HUES48 (cell line): ENCODE results near the gene RCAN2.

Source experiments
- H3K27ac ChIP-seq: one replicate; pipeline ENCODE4 v1.7.0; 2013; ENCODE audit warnings: low read depth, low read length, inconsistent platforms
- H3K27me3 ChIP-seq: 2 replicates; pipeline ENCODE4 v1.6.1; 2013; ENCODE audit warnings: mild to moderate bottlenecking, low read length; ENCODE audit not compliant: control insufficient read depth, insufficient read depth
- H3K36me3 ChIP-seq: 2 replicates; pipeline ENCODE4 v1.6.1; 2013; ENCODE audit warnings: low read length; ENCODE audit not compliant: control insufficient read depth, insufficient read depth
- H3K4me1 ChIP-seq: 2 replicates; pipeline ENCODE4 v1.6.1; 2013; ENCODE audit warnings: mild to moderate bottlenecking, low read length; ENCODE audit not compliant: control insufficient read depth, insufficient read depth
- H3K4me3 ChIP-seq: 2 replicates; pipeline ENCODE4 v1.5.1; 2013; ENCODE audit warnings: mild to moderate bottlenecking, low read depth, low read length
- H3K9ac ChIP-seq: 2 replicates; pipeline ENCODE4 v1.6.1; 2013; ENCODE audit warnings: mild to moderate bottlenecking, low read depth, low read length, moderate library complexity
- H3K9me3 ChIP-seq: 2 replicates; pipeline ENCODE4 v1.6.1; 2013; ENCODE audit warnings: low read length; ENCODE audit not compliant: control insufficient read depth, insufficient read depth

Gene RCAN2

DNA sequence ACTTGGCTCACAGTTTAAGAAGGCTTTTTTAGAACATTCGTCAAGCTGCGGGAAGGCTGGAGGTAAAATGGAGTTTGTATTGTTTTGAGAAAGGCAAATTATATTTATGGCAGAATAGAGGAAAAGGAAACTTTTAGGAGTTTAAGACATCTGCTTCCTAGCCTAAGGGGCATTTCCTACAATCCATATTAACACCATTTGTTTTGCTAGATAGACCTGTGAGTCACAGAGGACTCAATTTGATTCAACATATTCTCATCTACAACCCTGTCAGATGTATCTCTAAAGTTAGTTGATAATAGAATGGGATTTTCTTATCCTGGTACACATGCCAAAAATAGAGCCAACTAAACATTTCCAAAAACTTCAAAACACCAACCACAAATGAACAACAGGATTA, 35.0 kb downstream of the RCAN2 start:
- Histone ChIP-seq H3K36me3 (no peaks in the 10 kb centered on the region), H3K9me3 (no peaks in the 10 kb centered on the region), H3K9ac (no peak overlapping the region), H3K4me3 (no peak overlapping the region), H3K4me1 (no peaks in the 10 kb centered on the region), H3K27ac (no peak overlapping the region), H3K27me3 (no peaks in the 10 kb centered on the region)

DNA sequence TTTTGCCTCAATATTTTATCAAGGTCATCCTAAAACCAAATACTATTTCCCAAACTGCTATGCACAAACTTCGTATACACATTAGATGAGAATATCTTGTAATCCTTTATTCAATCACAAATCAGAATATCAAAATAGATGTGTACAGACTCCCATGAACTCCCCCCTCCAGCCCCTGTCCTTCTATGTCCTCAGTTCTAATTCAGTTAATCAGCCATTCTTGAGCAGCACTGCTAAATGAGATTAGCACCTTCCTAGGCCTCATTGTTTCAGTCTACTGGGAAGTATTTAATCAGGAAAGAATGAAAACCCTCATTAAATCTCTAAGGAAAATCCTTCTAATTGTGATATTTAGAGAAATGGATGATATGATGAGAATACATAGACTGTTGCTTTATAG, 36.6 kb downstream of the RCAN2 start:
- H3K9me3 ChIP-seq: no peaks in the 10 kb centered on the region
- no peaks in the 10 kb centered on the region for H3K27me3 ChIP-seq
- H3K27ac ChIP-seq: no peak overlapping the region
- no peaks in the 10 kb centered on the region for H3K4me1 ChIP-seq
- H3K9ac ChIP-seq: no peak overlapping the region
- H3K4me3 ChIP-seq: no peak overlapping the region
- H3K36me3 ChIP-seq: no peaks in the 10 kb centered on the region

DNA sequence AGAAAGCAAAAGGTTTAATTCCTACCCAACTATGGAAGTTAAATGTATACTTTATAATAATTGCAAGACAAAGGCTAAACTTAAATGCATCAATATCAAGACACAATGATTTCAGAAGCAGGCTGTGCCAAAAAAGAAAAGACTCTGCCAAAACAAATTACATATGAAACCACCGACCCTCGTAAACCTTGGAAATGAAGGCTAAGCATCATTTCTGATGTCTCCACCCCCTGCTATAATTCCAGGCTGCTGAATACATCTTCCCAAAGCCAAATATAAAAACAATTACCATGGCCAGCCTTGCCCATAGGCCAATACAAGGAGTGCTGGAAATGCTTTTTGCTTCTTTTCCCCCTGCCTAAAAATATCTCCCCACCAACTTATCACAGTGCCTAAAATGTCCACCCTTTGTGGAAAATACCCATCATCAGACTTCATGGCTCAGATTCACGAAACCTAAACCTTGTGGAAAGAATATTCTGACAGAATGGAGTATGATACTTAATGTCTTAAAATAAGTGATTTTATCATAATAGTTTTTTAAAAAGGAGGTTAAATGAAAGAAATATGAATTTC, 37.4 kb downstream of the RCAN2 start:
- Histone ChIP-seq H3K4me3 (no peak overlapping the region), H3K4me1 (no peaks in the 10 kb centered on the region), H3K36me3 (no peaks in the 10 kb centered on the region), H3K9ac (no peak overlapping the region), H3K9me3 (no peaks in the 10 kb centered on the region), H3K27me3 (no peaks in the 10 kb centered on the region), H3K27ac (no peak overlapping the region)

DNA sequence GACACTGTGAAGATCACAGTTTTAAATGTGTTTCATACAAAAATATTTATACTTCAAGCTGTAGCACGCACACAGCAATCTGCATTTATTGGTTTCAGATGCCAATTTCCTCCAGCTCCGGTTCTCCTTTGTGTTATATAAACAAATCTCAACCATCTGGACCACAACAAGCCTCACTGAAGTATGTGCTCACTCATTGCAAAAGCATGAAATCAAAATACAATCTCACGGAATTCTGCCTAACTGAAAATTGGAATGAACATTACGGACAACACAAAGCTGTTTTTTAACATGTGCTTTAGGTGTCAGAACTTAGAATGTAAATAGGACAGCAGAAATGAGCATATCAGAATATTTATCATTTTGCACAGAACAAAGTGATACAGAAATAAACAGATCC, 38.0 kb downstream of the RCAN2 start:
- Histone ChIP-seq H3K27ac (no peak overlapping the region), H3K9ac (no peak overlapping the region), H3K9me3 (no peaks in the 10 kb centered on the region), H3K36me3 (no peaks in the 10 kb centered on the region), H3K27me3 (no peaks in the 10 kb centered on the region), H3K4me1 (no peaks in the 10 kb centered on the region), H3K4me3 (no peak overlapping the region)

DNA sequence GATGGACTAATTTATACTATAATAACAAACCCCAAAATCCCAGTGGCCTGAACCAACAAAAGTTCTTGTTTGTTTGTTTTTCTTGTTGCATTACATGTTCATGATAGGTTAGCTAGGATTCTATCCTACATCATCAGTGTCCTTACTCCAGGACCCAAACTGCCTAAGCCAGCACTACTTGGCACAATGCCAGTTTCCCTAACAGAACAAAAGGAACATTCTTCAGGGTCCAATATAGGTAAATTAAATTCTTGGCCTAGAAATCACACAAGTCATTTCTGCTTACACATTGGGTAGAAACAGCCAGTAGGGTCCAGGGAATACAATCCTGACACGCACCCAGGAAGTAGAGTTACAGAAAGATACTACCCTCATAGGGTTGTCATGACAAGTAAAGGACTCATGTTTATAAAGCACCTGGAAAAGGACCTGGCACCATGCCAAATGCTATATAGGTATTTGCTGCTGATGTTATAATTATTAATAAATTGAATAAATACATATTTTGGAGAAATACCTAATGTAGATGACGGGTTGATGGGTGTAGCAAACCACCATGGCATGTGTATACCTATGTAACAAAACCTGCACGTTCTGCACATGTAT, 38.8 kb downstream of the RCAN2 start:
- Histone ChIP-seq H3K4me1 (no peaks in the 10 kb centered on the region), H3K27me3 (no peaks in the 10 kb centered on the region), H3K9ac (no peak overlapping the region), H3K9me3 (no peaks in the 10 kb centered on the region), H3K4me3 (no peak overlapping the region), H3K27ac (no peak overlapping the region), H3K36me3 (no peaks in the 10 kb centered on the region)

DNA sequence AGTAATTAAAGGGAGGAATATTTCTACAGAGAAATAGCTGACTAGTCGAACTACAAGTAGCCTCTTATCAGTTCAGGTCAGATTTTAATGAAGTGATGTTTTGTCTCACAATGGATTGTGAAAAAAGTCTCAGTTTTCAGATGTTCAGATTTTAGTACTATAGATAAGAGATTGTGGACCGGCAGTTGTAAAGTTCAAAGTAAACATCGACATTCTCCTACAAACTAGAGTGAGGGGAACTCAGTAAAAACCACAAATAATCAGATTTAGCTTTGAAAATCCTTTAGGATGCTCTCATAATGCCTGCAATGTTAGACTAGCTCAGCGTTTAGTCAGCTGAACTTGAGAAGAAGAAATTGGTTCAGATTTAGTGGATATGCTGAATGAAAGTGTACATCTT, 39.9 kb downstream of the RCAN2 start:
- Histone ChIP-seq H3K27ac (no peak overlapping the region), H3K4me1 (no peaks in the 10 kb centered on the region), H3K36me3 (no peaks in the 10 kb centered on the region)

DNA sequence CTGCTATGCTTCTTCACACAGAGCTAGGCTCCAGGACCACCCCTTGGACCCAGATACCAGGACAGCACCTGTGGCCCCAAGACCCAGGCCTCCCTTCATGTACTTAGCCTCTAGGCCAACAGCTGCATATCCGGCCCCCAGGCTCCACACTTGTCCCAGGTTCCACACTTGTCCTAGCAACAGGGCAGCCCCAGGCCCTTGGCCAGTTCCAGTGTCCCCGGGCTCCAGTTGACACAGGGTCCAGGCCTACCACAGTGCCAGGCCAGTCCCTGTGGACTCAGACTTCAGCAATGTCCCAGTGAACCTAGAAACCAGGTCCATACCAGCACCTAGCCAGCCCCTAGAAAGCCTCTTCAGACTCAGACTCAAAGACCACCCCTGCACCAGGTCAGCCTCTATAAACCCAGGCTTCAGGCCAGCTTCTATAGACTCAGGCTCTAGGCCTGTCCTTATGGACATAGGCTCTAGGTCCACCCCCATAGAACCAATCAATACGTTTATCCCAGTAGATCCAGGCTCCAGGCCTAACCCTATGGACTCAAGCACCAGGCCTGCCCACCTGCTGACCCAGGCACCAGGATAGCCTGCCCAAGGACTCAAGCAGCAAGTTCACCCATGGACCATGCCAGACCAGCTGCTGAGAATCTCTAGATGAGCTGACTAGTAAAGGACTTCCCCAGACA, 46.3 kb downstream of the RCAN2 start:
- H3K27ac ChIP-seq: no peak overlapping the region
- H3K9me3 ChIP-seq: peaks cover 8% of the 10 kb centered on the region; the same call in 1 of the 2 replicates
- H3K36me3 ChIP-seq: no peaks in the 10 kb centered on the region
- no peaks in the 10 kb centered on the region for H3K27me3 ChIP-seq
- H3K4me3 ChIP-seq: no peak overlapping the region
- no peaks in the 10 kb centered on the region for H3K4me1 ChIP-seq
- H3K9ac ChIP-seq: no peak overlapping the region

More for the DNA sequence above, 39.9 kb downstream of the RCAN2 start:
- Histone ChIP-seq H3K9ac (no peak overlapping the region), H3K9me3 (peaks cover 5% of the 10 kb centered on the region; the same call in 1 of the 2 replicates), H3K4me3 (no peak overlapping the region), H3K27me3 (no peaks in the 10 kb centered on the region)

DNA sequence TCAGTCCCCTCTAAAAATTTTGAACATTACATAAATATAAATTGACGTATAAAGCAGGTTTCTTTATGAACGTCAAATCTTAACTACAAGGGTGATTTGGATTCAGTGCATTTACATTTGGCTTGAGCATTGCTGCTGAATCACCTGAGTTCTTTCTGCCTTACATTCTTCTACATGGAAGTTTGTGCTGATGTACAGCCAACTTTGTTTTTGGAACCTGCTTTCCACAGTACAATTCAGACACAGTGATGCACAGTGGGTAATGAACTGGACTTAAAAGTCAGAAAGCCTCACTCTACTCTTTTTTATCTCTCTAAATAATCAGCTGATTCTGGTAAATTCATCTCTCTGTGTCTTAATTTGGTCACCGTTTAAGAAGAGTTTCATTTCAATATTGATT, 47.6 kb downstream of the RCAN2 start:
- H3K27ac ChIP-seq: no peak overlapping the region
- no peak overlapping the region for H3K4me3 ChIP-seq
- no peak overlapping the region for H3K9ac ChIP-seq
- H3K4me1 ChIP-seq: no peaks in the 10 kb centered on the region
- no peaks in the 10 kb centered on the region for H3K36me3 ChIP-seq
- no peaks in the 10 kb centered on the region for H3K27me3 ChIP-seq
- peaks cover 8% of the 10 kb centered on the region; the same call in 1 of the 2 replicates for H3K9me3 ChIP-seq

DNA sequence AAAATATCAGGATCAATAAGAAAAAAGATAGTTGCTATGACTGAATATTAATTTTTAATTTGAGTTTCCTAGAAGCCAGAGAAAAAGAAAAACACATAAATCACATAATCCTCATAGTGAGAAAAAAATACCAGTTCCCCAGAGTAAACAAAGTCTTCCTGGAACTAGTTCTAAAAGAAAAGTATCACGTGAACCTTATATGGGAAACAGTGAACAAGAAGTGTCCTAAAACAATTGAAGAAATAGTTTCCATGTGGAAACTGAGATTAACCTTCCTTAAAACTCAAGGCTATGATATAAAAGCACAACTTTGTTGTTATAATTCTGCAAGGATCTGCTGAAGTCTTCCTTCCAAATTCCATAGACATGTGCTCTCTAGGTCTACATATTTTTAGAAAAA, 50.6 kb downstream of the RCAN2 start:
- H3K27me3 ChIP-seq: no peaks in the 10 kb centered on the region
- peaks cover 3% of the 10 kb centered on the region; the same call in 1 of the 2 replicates for H3K4me1 ChIP-seq
- H3K36me3 ChIP-seq: no peaks in the 10 kb centered on the region
- H3K27ac ChIP-seq: no peak overlapping the region
- H3K9me3 ChIP-seq: no peaks in the 10 kb centered on the region
- no peak overlapping the region for H3K9ac ChIP-seq
- H3K4me3 ChIP-seq: no peak overlapping the region

DNA sequence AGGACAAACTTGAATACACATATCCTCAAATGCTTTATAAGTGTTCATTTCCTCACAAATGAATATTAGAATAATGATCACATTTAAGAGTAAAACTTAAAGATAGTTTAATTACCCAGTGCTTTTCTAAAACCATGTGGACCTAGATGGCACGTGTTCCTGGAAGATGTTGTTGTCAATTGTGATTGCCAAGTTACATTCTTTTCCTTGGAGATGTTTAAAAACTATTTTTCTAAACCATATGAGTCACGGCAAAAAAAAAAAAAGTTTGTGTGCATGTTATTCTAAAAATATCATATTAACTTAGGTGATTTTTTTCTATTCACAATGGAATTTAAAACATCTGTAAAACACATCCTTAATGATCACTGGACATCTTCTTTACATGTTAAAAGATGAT, 51.1 kb downstream of the RCAN2 start:
- H3K4me3 ChIP-seq: no peak overlapping the region
- no peaks in the 10 kb centered on the region for H3K9me3 ChIP-seq
- H3K27me3 ChIP-seq: no peaks in the 10 kb centered on the region
- no peaks in the 10 kb centered on the region for H3K36me3 ChIP-seq
- no peak overlapping the region for H3K9ac ChIP-seq
- no peak overlapping the region for H3K27ac ChIP-seq
- peaks cover 8% of the 10 kb centered on the region; the same call in 1 of the 2 replicates for H3K4me1 ChIP-seq

DNA sequence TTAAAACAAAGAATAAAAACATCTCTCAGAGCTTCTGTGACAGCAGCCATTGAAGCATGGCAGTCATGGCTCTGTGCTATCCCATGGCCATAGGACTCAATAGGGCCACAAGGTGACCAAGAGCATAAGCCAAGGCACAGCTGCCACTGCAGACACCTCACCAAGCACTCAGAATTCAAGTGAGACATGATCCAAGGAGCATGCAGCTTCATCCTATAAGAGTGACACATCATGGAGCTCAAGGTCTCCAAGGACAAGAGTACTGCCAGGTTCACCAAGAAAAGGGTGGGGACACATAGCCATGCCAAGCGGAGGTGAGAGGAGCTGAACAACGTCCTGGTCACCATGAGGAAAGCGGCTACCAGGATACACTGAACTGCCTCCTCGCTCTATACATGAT, 53.0 kb downstream of the RCAN2 start:
- no peaks in the 10 kb centered on the region for H3K9me3 ChIP-seq
- no peak overlapping the region for H3K27ac ChIP-seq
- H3K9ac ChIP-seq: no peak overlapping the region
- H3K36me3 ChIP-seq: no peaks in the 10 kb centered on the region
- H3K4me3 ChIP-seq: no peak overlapping the region
- peaks cover 9% of the 10 kb centered on the region; the same call in 1 of the 2 replicates for H3K4me1 ChIP-seq
- no peaks in the 10 kb centered on the region for H3K27me3 ChIP-seq
